ENCODE measurements around the gene WAC. TPM values are rescaled to one million over a fixed set of nuclear protein-coding genes. Genes with fewer than 3 reads are reported as not detected.

Gene WAC
- total RNA-seq, 1 donor from 2014 or later: 97.7 TPM

GRCh38 chr10:28624351-28624750 is 91.4 kb downstream of the WAC start:
- no peak for TF ChIP-seq CTCF (IDR thresholded peaks at IDR 0.05)
- Mint-ChIP-seq H3K27me3 (ENCODE audit: low read depth) (peaks cover 3% of the 10 kb centered on the region), H3K36me3 (ENCODE audit: low read depth) (peaks cover 15% of the 10 kb centered on the region), H3K27ac (ENCODE audit: unreplicated experiment) (no peak overlapping the region), H3K9me3 (ENCODE audit: low read depth) (peaks cover 4% of the 10 kb centered on the region), H3K4me1 (ENCODE audit: low read depth) (peaks cover 23% of the 10 kb centered on the region), H3K4me3 (ENCODE audit: unreplicated experiment) (no peak overlapping the region)
- DNase-seq (ENCODE audit: low spot score): no peak

GRCh38 chr10:28627102-28627501 is 94.2 kb downstream of the WAC start:
- TF ChIP-seq CTCF (IDR thresholded peaks at IDR 0.05): no peak
- Mint-ChIP-seq H3K4me3 (ENCODE audit: unreplicated experiment) (no peak overlapping the region), H3K36me3 (ENCODE audit: low read depth) (peaks cover 5% of the 10 kb centered on the region), H3K27ac (ENCODE audit: unreplicated experiment) (no peak overlapping the region), H3K4me1 (ENCODE audit: low read depth) (peaks cover 23% of the 10 kb centered on the region), H3K27me3 (ENCODE audit: low read depth) (peaks cover 6% of the 10 kb centered on the region), H3K9me3 (ENCODE audit: low read depth) (peaks cover 4% of the 10 kb centered on the region)
- no peak for DNase-seq (ENCODE audit: low spot score)

- DNase-seq (ENCODE audit: low spot score): no peak
- peaks cover 4% of the 10 kb centered on the region for H3K9me3 Mint-ChIP-seq (ENCODE audit: low read depth)
- H3K36me3 Mint-ChIP-seq (ENCODE audit: low read depth): peaks cover 2% of the 10 kb centered on the region
- peaks cover 6% of the 10 kb centered on the region for H3K27me3 Mint-ChIP-seq (ENCODE audit: low read depth)
- no peak overlapping the region for H3K27ac Mint-ChIP-seq (ENCODE audit: unreplicated experiment)
- H3K4me1 Mint-ChIP-seq (ENCODE audit: low read depth): peaks cover 23% of the 10 kb centered on the region
- no peak overlapping the region for H3K4me3 Mint-ChIP-seq (ENCODE audit: unreplicated experiment)
- TF ChIP-seq CTCF (IDR thresholded peaks at IDR 0.05): peak; percentile 97
These were observed 95.4 kb downstream of the WAC start for GRCh38 chr10:28628184-28628893.

- TF ChIP-seq CTCF (IDR thresholded peaks at IDR 0.05): no peak
- Mint-ChIP-seq H3K4me1 (ENCODE audit: low read depth) (peaks cover 15% of the 10 kb centered on the region), H3K4me3 (ENCODE audit: unreplicated experiment) (no peak overlapping the region), H3K36me3 (ENCODE audit: low read depth) (peaks cover 1% of the 10 kb centered on the region), H3K9me3 (ENCODE audit: low read depth) (no peaks in the 10 kb centered on the region), H3K27me3 (ENCODE audit: low read depth) (peaks cover 13% of the 10 kb centered on the region), H3K27ac (ENCODE audit: unreplicated experiment) (no peak overlapping the region)
- DNase-seq (ENCODE audit: low spot score): no peak
These were observed 99.1 kb downstream of the WAC start for GRCh38 chr10:28631896-28632583.

- DNase-seq (ENCODE audit: low spot score): no peak
- Mint-ChIP-seq H3K9me3 (ENCODE audit: low read depth) (no peaks in the 10 kb centered on the region), H3K27ac (ENCODE audit: unreplicated experiment) (no peak overlapping the region), H3K4me3 (ENCODE audit: unreplicated experiment) (no peak overlapping the region), H3K27me3 (ENCODE audit: low read depth) (peaks cover 13% of the 10 kb centered on the region), H3K4me1 (ENCODE audit: low read depth) (peaks cover 9% of the 10 kb centered on the region), H3K36me3 (ENCODE audit: low read depth) (peaks cover 1% of the 10 kb centered on the region)
- TF ChIP-seq CTCF (IDR thresholded peaks at IDR 0.05): no peak
These were observed 99.6 kb downstream of the WAC start for GRCh38 chr10:28632584-28632945.

All from chondrocyte (in vitro differentiated cells).